Calu3 (cell line): ENCODE results near the gene UQCR10. TPM values are rescaled to one million over a fixed set of nuclear protein-coding genes. Genes with fewer than 3 reads are reported as not detected.

Source experiments
- BruUV-seq: library from RNA; stranded (reverse); fragments of 400-500 nt; replicated peaks from 2 replicates; lab custom pipeline; 2021; lab: Mats Ljungman, UMichigan
- CTCF ChIA-PET: fragments of 300-600 bp; sonication (Branson Sonifier 250); formaldehyde crosslinking; loops from one replicate; lab custom pipeline; 2022; ENCODE audit warnings: antibody characterized with exemption; lab: Charles Lee
- DNase-seq: peaks from one replicate; pipeline ENCODE4 v3.0.0; 2022
- H3K27ac Mint-ChIP-seq: one replicate; pipeline ENCODE4 v1.8.0; 2022; ENCODE audit warnings: mixed read lengths; ENCODE audit not compliant: unreplicated experiment
- H3K27me3 Mint-ChIP-seq: one replicate; pipeline ENCODE4 v1.8.0; 2022; ENCODE audit warnings: mixed read lengths; ENCODE audit not compliant: unreplicated experiment
- H3K36me3 Mint-ChIP-seq: one replicate; pipeline ENCODE4 v1.8.0; 2022; ENCODE audit warnings: mild to moderate bottlenecking, moderate library complexity, mixed read lengths; ENCODE audit not compliant: insufficient read depth, unreplicated experiment
- H3K4me1 Mint-ChIP-seq: one replicate; pipeline ENCODE4 v1.8.0; 2022; ENCODE audit warnings: mild to moderate bottlenecking, low read depth, mixed read lengths; ENCODE audit not compliant: unreplicated experiment
- H3K4me3 Mint-ChIP-seq: one replicate; pipeline ENCODE4 v1.8.0; 2022; ENCODE audit warnings: mild to moderate bottlenecking, low read depth, moderate library complexity, mixed read lengths; ENCODE audit not compliant: unreplicated experiment
- H3K9me3 Mint-ChIP-seq: one replicate; pipeline ENCODE4 v1.8.0; 2022; ENCODE audit warnings: low read depth, mixed read lengths; ENCODE audit not compliant: unreplicated experiment
- intact Hi-C: fragments of 100-400 bp; cut with micrococcal nuclease; formaldehyde crosslinking; loops from one replicate; pipeline ENCODE4 v1.10.0; 2022; ENCODE audit not compliant: unreplicated experiment
- total RNA-seq: library from RNA; stranded (reverse); gene quantifications from 2 replicates; pipeline ENCODE4 v1.2.3, GENCODE V29; 2022
- TF ChIP-seq, protein P1 (sequence below): fragments of 200-600 bp; IDR thresholded peaks from one replicate; pipeline ENCODE4 v1.8.0; 2022; ENCODE audit warnings: antibody characterized with exemption; ENCODE audit not compliant: unreplicated experiment

Gene UQCR10
- total RNA-seq, 1 experiment from 2014 or later, result 120 TPM

DNA sequence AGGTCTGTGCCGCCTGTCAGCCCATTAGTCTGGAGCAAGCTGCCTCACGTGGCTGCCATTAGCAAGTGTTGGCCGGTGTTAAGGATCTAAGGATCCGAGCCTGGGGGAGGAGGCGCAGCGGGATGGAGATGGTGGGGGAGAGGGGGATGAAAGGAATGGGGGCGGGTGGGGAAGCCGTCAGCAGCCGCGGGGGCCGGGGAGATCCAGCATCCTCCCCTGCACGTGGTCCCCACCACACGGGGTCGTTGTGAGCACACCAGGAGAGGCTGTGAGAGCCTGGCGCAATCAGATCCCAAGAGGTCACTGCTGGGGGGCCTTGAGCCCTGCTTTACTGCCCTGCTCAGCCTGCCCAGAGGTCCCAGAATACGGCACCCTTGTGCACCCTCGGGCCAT is 40.0 kb upstream of the UQCR10 start:
- Mint-ChIP-seq H3K27me3 (peaks cover 20% of the 10 kb centered on the region), H3K4me1 (no peaks in the 10 kb centered on the region), H3K36me3 (peaks cover 17% of the 10 kb centered on the region), H3K9me3 (no peaks in the 10 kb centered on the region), H3K4me3 (no peak overlapping the region), H3K27ac (no peak overlapping the region)
- peak; percentile 65 for DNase-seq
- CTCF ChIA-PET, result no interaction called here
- intact Hi-C loops, result no loop called here
- BruUV-seq, result no TSS peak
- TF ChIP-seq, protein P1, sequence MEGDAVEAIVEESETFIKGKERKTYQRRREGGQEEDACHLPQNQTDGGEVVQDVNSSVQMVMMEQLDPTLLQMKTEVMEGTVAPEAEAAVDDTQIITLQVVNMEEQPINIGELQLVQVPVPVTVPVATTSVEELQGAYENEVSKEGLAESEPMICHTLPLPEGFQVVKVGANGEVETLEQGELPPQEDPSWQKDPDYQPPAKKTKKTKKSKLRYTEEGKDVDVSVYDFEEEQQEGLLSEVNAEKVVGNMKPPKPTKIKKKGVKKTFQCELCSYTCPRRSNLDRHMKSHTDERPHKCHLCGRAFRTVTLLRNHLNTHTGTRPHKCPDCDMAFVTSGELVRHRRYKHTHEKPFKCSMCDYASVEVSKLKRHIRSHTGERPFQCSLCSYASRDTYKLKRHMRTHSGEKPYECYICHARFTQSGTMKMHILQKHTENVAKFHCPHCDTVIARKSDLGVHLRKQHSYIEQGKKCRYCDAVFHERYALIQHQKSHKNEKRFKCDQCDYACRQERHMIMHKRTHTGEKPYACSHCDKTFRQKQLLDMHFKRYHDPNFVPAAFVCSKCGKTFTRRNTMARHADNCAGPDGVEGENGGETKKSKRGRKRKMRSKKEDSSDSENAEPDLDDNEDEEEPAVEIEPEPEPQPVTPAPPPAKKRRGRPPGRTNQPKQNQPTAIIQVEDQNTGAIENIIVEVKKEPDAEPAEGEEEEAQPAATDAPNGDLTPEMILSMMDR, result peak; percentile 37

DNA sequence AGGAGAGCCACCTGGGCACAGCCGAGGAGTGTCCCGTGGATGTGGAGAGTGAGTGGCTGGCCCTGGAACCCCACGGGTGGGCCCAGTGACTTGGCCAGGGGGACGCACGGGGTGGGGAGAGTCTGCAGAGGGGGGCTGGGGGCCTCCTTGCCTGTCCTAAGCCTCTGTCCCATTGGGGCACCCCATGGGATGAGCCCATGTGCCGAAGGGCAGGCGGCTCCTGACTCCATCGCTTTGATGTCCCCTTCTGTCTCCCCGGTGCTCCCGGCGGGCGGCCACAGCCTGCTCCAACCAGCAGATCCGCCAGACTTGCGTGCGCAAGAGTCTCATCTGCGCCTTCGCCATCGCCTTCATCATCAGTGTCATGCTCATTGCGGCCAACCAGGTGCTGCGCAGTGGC is 38.0 kb upstream of the UQCR10 start:
- BruUV-seq, result no TSS peak
- Mint-ChIP-seq H3K27ac (no peak overlapping the region), H3K4me3 (no peak overlapping the region), H3K4me1 (no peaks in the 10 kb centered on the region), H3K9me3 (no peaks in the 10 kb centered on the region), H3K27me3 (no peaks in the 10 kb centered on the region), H3K36me3 (peaks cover 10% of the 10 kb centered on the region)
- intact Hi-C loops, result no loop called here
- TF ChIP-seq, protein P1, result no peak
- CTCF ChIA-PET, result no interaction called here
- DNase-seq, result no peak

DNA sequence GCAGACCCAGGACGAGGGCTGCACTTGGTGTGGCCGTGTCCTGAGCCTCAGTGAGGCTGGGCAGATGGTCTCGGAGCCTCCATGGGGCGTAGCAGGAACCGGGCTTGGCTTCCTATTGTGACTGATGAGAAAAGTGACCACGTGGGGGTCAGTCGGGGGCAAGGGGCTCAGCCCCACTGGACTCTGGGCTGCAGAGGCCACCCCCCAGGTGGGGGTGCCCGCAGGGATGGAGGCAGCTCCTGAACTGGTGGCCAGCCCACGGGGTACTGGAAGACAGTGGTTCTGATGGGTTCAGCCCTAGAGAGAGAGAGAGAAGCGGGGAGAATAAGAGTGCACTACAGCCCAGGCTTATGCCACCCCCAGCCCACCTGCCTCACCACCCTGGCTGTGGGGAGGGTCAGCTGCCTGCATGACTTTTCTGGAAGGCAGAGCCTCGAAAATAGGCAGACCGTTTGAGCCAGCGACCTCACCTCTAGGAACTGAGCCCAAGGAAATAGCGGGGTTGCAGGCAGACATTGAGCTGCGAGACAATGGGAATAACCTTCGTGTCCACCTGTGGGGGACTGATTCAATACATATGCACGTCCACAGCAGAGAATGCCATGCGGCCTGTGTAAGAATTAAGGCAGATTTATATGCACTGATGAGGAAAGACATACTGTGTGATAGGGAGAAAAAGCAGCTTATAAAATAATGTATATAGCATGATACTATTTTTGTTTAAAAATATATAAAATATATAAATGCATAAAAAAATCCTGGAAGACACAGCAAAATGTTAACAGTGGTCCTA is 35.9 kb upstream of the UQCR10 start:
- Mint-ChIP-seq H3K4me1 (no peaks in the 10 kb centered on the region), H3K4me3 (no peak overlapping the region), H3K27me3 (no peaks in the 10 kb centered on the region), H3K27ac (no peak overlapping the region), H3K9me3 (no peaks in the 10 kb centered on the region), H3K36me3 (peaks cover 10% of the 10 kb centered on the region)
- TF ChIP-seq, protein P1, result no peak
- DNase-seq, result no peak
- CTCF ChIA-PET, result interaction anchor here (0.6 kb wide), 1 partner anchor 213 kb away, joined by 5 read pairs; no protein-coding TSS in a partner anchor
- BruUV-seq, result no TSS peak
- intact Hi-C loops, result no loop called here

DNA sequence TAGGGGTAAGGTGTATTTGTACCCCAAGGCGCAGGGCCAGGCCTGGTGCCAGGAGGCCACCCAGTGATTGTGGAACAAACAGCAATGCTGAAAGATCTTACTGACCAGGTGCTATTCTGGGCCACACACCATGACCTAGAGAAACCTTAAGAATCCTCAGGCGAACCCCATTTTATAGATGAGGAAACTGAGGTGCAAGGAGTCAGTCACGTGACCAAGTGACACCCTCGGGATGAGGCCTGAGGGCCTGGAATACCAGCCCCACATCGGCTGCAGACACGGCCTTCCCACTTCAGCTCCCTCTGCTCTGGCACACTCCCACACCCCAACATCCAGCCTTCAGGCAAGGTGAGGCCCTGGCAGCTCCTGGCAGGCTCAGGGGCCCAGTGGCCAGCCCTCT is 34.3 kb upstream of the UQCR10 start:
- TF ChIP-seq, protein P1, result no peak
- Mint-ChIP-seq H3K36me3 (peaks cover 10% of the 10 kb centered on the region), H3K27ac (no peak overlapping the region), H3K27me3 (no peaks in the 10 kb centered on the region), H3K4me3 (no peak overlapping the region), H3K4me1 (no peaks in the 10 kb centered on the region), H3K9me3 (no peaks in the 10 kb centered on the region)
- CTCF ChIA-PET, result interaction anchor here (0.7 kb wide), 1 partner anchor 10 kb away, joined by 3 read pairs; no protein-coding TSS in a partner anchor
- DNase-seq, result no peak
- BruUV-seq, result no TSS peak
- intact Hi-C loops, result no loop called here
